NOMO-1 treated with DMSO at 0.1 percent for 48 hours (cell line): ENCODE data around the gene HELZ2.

Experiments
- DNase-seq: peaks from one replicate; lab custom pipeline; 2025; ENCODE audit not compliant: unreplicated experiment; lab: John Stamatoyannopoulos, UW

Gene HELZ2

GRCh38 chr20:63553251-63553932 lies 20.6 kb downstream of the HELZ2 start:
- peak; percentile 69 for DNase-seq

- DNase-seq = no peak
Observed at GRCh38 chr20:63552481-63553249, 21.4 kb downstream of the HELZ2 start.

GRCh38 chr20:63551068-63551467 lies 23.0 kb downstream of the HELZ2 start:
- DNase-seq = no peak

- DNase-seq = no peak
Observed at GRCh38 chr20:63549679-63550282, 24.3 kb downstream of the HELZ2 start.

DNA sequence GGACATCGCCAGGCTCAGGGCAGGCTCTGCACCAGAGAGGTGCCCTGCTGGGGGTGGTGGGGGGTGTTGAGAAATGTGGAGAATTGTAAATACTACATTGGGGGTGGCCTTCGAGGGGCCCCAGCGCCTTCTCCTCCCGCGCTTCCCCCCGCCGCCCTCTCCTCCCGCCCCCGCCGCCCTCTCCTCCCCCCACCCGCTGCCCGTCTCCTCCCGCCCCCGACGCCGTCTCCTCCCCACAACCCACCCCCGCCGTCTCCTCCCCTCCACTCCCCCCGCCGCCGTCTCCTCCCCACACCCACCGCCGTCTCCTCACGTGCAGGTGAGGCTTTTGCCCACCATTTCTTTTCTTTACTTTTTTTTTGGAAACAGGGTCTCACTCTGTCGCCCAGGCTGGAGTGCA lies 25.0 kb downstream of the HELZ2 start:
- no peak for DNase-seq

DNA sequence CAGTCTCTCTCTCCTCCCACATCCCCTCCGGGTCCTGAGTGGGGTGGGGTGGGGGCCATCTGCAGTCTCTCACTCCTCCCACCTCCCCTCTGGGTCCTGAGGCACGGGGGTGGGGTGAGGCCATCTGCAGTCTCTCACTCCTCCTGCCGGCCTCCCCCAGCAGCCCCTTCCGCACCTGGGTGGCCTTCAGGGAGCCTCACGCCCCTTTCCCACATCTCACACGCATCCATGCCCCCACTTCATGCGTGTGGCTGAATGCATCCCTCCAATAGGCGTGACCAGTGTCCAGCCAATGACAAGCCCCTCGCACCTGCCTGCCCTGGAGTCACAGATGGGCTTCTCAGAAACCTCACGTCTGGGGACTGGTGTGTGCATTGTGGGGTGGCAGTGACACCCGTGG lies 25.5 kb downstream of the HELZ2 start:
- no peak for DNase-seq

DNA sequence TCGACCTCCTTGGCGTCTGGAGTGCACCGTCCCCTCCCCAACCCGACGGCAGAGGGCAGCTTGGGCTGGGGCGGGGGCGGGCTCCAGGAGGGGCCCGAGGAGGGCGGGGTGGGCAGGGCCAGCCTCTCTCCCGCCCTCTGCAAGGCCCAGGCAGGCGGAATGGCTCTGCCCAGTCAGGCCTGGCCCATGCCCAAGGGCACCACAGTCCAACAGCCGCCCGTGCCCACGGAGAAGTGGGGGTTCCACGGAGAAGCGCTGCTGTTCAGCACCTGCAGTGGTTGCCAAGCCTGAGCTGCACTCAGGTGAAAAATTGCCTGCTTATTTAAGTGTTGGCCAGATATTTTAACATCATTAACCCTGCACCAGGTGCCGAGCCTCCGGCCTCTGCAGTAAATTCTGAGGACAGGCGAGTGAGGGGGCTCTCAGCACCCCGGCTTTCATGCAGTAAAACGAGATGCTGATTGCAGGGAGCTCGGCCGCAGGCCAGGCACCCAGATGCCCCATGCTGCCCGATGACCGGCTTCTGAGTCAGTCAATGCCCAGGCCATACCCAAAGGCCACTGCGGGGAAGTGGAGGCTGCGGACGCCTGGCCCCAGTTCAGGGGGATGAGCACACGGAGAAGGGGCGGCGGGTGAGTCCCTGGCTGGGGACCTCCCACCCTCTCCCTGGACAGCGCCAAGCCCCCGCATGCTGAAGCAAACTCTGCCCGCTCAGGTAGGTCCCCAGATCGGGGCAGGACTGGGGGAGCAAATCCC lies 26.1 kb downstream of the HELZ2 start, which contains the start of gene SRMS:
Gene SRMS (minus strand): TSS at position 25 of the 756 bp plus-strand sequence. CDS start 286 bp downstream, outside the sequence.
- no peak for DNase-seq

- DNase-seq = no peak
Observed at GRCh38 chr20:63546956-63547724, 26.9 kb downstream of the HELZ2 start.

GRCh38 chr20:63546256-63546955 lies 27.6 kb downstream of the HELZ2 start:
- no peak for DNase-seq

GRCh38 chr20:63545814-63546213 lies 28.2 kb downstream of the HELZ2 start:
- no peak for DNase-seq

- DNase-seq = no peak
Observed at GRCh38 chr20:63544958-63545516, 29.0 kb downstream of the HELZ2 start.

- no peak for DNase-seq
Observed at GRCh38 chr20:63544241-63544957, 29.6 kb downstream of the HELZ2 start.

DNA sequence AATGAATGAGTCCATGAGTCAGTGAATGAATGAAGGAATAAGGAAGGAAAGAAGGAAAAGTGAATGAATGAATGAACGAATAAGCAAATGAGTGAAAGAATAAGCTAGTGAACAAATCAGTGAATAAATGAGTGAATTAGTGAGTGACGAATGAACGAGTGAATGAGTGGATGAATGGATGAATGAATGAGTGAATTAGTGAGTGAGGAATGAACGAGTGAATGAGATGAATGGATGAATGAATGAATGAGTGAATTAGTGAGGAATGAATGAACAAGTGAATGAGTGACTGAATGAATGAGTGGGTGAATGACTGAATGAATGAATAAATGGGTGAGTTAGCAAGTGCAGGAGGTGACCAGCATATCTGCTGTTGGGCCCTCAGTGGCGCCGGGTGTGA lies 30.3 kb downstream of the HELZ2 start:
- no peak for DNase-seq

GRCh38 chr20:63543131-63543530 lies 30.9 kb downstream of the HELZ2 start:
- no peak for DNase-seq

DNA sequence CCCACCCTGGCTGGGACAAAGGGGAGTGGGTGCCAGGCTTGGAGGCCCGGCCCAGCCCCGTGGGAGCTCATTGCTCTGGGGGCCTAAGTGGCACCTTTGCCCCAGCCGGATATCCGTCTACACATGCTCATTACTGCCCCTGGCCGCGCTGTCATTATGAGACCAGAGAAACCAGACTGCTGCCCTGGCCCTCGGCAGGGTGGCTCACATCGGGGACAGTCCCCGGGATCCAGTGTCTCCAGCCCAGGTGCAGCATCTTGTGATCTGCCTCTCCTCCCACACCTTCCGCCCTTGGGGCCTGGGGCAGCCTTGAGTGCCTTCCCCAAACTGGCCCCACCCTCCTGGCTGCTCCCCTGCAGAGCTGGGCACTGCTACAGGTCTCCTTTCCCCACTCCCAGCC lies 31.3 kb downstream of the HELZ2 start:
- no peak for DNase-seq

DNA sequence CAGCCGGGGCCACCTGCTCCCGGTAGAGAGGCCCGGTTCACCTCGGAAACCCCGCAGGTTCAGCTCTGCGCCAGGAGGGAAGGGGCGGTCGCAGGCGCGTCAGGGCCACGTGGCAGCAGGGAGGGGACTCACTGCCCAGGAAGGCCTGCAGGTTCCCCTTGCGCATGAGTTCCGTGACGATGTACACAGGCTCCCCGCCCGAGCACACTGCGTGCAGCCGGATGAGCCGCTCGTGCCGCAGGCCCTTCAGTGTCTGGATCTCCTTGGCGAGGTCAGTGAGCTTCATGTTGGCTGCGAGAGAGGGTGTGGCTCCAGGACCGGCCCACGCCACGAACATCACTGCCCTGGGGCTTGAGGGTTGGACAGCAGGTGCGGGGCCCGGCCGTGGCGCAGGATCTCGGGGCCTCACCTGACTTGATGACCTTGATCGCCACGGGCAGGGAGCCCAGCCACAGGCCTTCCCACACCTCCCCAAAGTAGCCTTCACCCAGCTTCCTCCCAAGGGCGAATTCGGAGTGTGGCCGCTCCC lies 31.9 kb downstream of the HELZ2 start:
- DNase-seq = peak; percentile 54

GRCh38 chr20:63541371-63541770 lies 32.7 kb downstream of the HELZ2 start:
- no peak for DNase-seq

GRCh38 chr20:63540417-63541186 lies 33.4 kb downstream of the HELZ2 start:
- DNase-seq = no peak
